T-helper 22 cell (primary cell): ENCODE data around the gene INVS.
"Not testable (repeated sequence)": the region's sequence is repeated elsewhere in the genome, so short reads cannot be mapped to it uniquely, and the experiment has no call there.

Experiments
- DNase-seq: peaks from one replicate; pipeline ENCODE4 v3.0.0-alpha.2; 2020; ENCODE audit warnings: low read depth

INVS gene

DNA sequence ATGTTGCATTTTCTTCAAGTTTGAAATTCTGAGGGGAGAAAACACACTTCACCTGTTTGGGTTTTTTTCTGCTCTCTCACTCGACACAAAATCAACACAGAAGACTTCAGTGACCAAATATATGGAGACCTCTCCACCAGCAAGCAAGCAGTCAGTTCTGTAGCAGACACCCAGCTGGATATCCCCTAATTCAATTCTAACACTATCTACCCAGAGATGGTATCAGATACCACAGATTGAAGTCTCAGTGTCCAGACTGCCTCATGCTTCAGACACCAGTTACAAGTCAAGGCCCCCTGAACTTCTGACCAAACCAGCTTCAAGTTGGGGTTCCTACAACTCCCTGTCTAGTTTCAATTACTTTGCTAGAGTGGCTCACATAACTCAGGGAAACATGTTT lies 97.8 kb downstream of the INVS start:
- DNase-seq, result no peak

DNA sequence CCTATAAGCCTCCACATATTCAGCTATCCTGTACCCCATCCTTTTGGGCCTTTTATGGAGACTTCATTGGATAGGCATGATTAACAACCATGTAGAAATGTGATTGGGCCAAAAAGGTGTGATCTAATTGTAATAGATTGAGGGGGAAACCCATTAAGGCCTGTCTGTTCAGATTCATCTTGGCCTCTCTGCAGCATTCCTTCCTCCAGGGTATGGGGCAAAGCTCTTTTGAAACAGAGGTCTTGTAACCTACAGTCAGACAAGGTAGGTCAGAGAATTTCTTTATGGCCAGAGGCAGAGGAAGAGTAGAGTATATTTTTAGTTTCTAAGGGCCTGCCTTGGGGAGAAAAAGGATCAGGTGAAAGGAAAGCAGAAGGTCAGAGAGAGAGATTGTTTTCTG lies 98.5 kb downstream of the INVS start:
- DNase-seq, result no peak

DNA sequence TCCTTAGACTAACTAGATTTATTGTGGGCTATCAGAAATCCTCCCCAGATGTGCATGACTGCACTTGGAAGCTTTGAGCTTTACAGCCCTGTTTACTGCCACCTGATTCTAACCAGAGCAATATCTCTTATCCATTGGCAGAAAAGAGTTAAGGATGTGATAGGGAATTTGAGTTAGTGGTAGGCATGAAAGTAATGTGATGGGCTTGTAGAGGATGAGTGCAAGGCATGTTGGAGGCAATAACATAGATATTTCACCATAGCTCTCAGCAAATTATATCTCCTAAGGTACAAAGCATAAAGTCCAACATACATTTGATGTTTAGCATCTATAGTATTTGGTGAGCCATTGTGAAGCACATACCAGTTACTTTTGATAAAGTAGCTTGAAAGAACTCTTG lies 103.8 kb downstream of the INVS start:
- no peak for DNase-seq

DNA sequence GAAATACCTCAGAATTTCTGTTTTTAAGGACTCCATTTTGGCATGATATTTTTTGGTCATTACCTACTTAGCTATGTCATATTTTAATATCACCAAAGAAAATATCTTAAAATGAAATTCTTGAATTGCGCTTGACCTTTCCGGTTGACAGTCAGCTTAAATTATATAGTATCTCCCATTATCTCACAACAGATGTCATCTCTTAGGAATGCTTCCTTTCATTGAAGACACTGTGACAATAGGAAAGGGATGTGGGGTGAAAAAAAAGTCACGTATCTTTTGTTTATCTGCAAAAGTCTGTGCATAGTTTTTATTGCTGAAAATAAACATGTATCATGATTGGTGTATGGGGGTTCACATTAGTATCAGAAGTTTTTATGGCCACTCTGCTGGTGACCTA lies 105.8 kb downstream of the INVS start:
- DNase-seq, result no peak

DNA sequence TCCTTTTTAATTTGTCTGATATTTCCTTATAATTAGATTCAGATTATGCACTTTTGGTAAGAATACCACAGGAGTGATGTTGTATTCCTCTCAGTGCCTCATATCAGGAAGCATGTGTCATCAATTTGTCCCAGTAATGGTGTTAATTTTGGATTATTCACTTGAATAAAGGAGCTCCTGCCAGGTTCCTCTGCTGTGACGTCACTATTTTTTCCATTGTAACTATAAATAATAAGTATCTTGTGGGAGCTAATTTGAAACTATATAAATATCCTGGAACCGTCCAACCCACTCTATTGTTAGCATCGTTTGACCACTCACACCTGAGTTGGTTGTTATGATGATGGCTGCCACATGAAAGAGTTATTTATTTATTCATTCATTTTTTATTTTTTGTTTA lies 107.9 kb downstream of the INVS start:
- no peak for DNase-seq

DNA sequence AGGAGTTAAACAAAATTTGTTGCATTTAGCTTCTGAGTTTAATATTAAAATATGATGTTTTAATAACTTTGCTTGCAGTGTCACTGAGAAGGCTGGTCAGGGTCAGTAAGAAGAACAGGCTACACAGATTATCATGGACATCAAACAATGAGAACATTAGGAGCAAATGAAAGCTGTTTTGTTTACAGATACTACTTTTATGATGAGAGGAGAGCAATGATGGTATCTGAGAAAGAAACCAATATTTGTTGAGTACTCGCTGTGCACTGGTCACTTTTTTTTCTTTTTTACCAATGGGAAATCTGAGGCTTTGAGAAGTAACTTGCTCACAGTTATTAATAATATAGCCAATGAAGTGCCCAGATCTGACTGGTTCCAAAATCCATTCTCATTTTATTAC lies 109.6 kb downstream of the INVS start:
- no peak for DNase-seq

DNA sequence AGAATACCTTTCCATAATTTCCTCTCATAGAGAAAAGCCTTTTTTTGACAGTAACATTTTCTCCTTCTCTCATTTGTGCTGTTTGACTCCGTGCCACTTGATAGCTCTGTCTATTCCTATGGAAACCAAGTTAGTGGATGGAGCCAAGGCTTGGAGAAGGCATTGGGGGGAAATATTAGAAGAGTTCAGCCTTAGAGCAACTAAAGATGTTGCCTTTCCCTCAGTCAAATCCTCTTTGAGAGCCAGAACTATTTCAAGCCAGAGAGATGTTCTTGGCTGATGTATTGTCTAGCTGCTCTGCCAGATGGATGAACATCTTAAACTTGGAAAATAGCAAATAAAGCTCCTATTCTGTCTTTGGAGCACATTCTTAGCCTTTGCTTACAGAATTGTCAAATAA lies 112.4 kb downstream of the INVS start:
- no peak for DNase-seq

DNA sequence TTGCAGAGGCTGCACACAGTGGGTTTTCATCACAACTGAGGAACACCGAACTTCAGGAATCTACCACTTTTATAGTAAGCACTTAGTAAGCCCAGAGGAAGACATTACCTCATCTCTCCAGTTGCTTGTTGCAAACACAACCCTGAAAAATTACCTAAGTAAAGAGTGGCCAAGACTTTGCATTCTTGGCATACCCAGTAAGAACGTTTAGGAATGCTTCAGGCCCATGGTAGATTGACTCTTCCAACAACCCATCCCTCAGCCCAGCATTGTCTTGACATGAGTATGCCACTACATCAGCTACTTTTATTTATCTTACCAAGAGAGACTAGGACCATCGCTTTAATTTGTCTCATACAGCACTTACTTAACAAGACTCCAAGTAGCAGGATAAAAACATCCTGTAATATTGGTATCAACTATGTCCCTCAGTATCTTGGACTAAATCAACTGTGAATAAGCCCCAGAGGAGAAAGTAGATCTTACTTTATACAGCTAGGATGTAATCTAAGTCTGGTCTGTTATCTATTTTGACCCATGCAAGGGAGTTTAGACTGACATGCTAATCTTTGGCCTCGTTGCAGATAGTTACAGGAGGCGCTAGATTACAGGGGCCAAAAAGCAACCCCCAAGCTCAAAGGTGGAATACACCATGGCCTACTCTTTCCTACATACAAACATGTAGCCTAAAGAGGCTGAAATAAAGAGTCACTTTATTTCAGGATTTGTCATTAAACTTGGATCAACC lies 114.9 kb downstream of the INVS start:
- DNase-seq, result no peak

DNA sequence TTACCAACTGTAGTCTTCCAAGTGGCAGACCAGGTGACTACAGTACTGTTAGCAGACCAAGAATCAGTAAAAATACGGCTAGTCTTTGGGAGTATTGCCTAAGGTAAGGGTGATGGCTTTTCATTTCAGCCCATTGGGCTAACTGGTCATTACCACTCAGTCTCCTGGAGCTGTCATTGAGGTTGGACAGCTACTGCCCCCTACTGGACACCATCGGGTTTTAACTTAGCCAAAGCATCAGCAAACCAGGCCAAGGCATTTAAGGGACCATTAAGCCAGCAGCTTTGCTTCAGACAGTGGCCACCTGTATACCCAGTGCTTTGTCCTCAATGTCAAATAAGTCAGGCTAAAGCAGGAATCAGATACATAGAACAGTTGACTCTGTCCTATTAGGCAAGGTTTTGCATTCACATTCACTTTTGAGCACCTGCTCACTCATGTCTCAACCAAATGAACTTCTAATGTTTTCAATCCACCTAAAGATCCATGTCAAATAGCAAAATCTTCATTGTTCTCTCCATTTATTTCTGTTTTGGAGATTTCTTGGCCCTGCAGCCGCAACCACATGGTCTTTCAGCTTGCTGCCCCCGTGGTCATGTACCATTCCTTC lies 117.2 kb downstream of the INVS start:
- DNase-seq, result no peak

DNA sequence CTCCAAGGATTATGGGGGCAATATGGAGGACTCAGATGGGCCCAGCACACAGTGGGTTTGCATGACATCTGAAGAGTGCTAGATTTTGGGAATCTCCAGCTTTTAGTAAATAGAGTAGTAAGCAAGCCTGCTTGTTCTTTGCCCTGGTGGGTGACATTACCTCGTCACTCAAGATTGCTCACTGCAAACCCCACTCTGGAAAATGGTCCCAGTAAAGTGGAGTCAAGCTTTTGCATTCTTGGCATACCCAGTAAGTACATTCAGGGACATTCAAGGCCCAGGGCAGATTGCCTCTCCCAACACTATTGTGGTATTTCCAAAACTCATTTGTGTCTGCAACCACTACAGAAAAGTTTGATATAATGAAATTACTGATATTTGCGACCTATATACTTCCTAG lies 118.5 kb downstream of the INVS start:
- DNase-seq, result no peak

DNA sequence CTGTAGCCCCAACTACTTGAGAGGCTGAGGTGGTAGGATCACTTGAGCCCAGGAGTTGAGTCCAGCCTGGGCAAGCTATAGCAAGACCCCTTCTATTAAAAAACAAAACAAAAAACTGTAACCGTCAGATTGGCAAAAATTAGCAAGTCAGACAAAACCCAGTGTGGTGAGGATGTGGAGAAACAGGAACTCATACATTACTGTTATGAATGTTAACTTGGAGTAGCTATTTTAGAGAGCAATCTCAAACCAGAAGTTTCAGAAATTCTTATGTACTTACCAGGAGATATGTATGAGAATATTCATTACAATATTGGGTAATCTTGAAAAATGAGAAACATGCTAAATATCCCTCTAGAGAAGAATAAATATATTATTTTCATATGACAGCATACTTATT lies 120.3 kb downstream of the INVS start:
- DNase-seq, result no peak

DNA sequence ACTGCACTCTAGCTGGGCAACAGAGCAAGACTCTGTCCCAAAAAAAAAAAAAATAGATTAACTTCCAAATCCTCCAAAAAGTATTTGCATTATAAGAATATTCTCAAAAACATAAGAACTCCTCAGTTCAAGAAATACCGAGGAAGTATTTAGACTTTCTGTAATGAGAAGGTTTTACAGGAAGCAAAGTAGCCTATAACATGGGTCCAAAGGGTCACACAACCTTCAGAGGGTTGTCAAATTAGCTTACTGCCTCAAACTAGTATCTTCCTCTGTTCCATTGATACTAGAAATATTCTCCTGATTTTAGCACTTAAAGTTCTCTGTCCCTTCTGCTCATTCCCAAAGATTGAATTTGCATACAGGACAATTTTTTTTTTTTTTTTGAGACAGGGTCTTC lies 121.9 kb downstream of the INVS start:
- no peak for DNase-seq

DNA sequence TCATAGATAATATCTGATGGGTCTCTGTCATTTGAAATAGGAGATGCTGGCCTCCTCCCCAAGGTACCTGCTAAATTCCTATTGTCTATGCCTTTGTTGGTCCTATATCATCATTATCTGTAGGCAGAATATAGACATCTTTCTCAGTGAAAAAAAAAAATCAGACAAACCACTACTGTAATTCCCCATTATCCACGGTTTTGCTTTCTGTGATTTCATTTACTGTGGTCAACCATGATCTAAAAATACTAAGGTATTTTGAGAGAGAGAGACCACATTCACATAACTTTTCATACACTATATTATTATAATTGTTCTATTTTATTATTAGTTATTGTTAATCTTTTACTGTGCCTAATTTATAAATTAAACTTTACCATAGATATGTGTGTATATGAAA lies 122.5 kb downstream of the INVS start:
- no peak for DNase-seq

DNA sequence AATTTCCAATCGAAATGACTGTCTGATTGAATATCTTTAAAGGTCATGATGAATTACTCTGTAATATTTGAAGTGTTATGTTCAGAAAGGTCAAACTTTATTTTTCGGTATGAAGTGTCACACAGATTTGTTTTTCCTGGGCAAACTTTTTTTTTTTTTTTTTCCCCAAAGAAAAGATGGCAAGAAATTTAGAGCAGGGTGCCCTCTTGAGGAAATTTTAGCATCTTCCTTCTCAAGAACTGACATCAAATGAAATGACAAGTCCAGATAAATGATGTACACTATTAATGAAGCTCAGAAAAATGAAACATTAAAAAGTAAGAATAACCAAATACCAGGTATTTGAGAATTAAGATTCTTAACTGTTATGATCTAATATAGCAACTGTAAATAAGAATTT lies 123.6 kb downstream of the INVS start:
- no peak for DNase-seq

DNA sequence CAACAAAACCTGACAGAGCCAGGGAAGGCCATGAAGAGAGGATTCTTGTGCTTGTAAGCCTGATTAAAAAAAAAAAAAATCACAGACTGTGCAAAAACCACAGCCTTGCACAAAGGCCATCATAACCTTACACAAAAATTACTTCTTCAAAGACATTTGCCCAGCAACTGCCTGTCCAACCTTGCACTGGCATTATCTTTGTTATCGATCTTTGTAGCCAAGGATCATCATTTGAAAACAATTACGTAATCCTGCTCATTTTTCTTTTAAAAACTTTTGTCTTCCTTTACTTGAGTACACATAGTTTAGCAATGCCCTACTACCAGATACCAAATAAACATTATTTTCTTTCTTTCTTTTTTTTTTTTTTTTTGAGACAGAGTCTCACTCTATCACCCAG lies 128.6 kb downstream of the INVS start:
- no peak for DNase-seq

DNA sequence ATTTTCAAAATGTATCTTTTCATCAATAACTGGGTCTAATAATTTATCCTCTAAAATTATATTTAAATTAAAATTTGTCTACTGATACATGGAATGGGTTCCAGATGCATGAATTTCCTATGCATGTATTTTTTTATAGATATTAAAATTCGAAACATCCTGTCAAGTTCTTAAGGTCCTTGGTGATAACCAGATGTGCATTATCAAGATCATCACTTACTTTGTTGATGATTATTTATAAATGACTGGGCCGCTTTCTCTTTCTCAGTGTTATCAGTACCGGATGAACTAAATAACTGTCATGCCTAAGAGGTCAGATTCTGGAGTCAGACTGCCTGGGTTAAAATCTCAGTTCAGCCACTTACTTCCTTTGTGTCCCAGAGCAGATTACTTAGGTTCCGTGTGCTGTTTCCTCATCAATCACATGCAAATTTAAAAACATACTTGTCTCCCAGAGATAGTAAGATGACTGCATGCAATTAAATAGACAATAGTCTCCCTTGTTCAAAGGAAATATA lies 129.4 kb downstream of the INVS start:
- no peak for DNase-seq

DNA sequence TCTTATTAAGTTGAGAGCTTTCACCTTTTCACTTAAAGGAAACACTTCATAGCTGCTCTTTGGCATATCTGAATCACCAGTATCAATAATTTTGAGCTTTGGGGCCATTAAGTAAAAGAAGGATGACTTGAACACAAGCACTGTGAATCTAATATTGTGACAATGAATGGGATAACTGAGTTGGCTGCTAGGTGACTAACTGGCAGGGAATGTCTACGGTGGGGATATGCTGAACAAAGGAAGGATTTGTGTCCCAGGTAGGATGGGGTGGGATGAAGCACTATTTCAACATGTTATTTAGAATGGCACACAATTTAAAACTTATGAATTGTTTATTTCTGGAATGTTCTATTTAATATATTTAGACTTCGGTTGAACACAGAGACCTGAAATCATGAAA lies 130.1 kb downstream of the INVS start:
- DNase-seq, result no peak

DNA sequence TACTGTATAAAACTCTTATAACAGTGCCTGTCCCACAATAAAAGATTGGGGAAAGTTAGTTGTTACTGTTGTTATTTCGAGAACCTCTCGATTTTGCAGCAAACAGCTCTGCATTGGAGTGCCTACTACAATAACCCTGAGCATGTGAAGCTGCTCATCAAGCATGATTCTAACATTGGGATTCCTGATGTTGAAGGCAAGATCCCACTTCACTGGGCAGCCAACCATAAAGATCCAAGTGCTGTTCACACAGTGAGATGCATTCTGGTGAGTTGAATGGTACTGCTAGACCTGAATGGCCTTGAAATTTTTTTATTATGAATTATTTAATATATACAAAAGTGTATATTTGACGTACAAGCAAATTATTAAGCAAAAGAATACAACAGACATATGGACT lies 130.5 kb downstream of the INVS start:
- no peak for DNase-seq

DNA sequence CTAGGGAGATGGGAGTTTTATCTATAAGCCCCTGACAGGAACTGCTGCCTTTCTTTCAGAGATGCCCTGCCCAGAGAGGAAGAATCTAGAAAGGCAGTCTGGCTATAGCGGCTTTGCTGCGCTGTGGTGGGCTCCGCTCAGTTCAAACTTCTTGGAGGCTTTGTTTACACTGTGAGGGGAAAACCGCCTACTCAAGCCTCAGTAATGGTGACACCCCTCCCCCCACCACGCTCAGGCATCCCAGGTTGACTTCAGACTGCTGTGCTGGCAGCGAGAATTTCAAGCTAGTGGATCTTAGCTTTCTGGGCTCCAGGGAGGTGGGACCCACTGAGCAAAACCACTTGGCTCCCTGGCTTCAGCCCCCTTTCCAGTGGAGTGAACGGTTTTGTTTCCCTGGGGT lies 137.9 kb downstream of the INVS start:
- not testable (repeated sequence) for DNase-seq

DNA sequence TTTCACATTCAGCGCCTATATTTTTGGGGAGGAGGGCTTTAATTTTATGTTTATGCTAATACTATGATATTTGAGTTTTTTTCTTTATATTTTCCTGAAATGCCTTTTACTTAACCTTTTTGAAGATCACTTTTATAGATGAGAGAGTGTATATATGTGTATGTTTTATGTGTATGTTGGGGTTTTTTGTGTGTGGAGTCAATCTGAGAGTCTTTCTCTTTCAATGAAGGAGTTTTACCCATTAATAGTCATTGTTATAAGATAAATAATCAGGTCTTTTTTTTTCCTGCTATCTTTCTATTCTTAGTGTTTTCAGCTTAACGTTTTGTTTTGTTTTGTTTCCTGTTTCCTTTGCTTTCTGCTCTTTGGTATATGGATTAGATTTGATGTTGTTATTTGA lies 141.5 kb downstream of the INVS start:
- no peak for DNase-seq

DNA sequence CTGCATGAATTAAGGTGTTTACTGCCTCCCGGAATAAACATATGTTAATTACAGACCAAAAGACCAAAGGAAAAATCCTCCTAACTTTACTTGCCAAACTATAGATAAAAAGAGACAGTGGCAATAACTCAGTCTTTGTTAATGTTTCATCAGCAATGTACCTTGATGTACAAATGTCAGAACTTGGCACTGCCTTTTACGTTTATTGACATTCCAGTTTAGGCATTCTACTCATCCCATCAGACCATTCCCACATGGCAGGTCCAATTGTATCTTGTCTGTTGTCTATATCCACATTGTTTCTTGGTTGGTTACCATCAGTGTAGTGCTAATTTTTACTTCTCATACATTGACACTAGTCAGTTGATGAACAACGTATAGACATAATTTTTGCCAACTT lies 168.2 kb downstream of the INVS start:
- no peak for DNase-seq

DNA sequence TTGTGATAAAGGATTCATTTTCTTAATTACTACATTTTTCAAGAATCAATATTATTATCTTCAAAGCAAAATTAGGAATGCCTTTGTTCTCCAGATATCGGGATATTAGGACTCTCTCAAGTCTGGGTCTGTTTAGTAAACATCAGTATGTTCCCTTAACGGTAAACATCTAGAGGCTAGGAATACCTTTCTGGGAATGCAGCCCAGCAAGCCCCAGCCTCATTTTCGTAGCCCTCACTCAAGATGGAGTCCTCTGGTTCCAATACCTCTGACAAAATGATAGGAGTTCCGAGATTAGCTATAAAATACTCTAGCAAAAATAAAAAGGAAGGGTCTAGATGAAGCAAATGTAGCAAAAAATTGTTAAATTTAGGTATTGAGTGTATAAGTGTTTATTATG lies 169.2 kb downstream of the INVS start:
- DNase-seq, result no peak

DNA sequence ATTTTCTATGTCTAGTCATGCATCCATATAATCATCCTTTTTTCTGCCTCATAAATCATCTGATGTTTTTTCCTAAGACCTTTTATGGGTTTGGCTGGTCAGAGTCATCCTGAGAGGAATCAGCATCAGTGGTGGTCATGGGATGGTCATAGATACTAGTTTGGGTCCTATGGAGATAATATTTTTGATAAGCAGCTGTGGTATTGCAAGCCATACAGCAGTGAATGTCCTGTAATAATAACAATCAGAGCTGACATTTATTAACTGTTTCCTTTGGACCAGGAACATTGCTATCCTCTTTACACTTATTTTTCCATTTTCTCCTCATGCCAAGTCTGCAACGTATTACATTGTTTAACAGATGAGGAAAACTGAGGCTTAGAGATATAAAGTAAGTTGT lies 170.6 kb downstream of the INVS start:
- no peak for DNase-seq
